HG02759 (cell line): ENCODE data around the gene ESRP2.

Source experiments
- ATAC-seq: cut with Tn5 transposase; IDR thresholded peaks from one replicate; pipeline ENCODE4 v1.9.1; 2021; ENCODE audit warnings: mild to moderate bottlenecking, moderate library complexity; ENCODE audit not compliant: unreplicated experiment

The ESRP2 gene

DNA sequence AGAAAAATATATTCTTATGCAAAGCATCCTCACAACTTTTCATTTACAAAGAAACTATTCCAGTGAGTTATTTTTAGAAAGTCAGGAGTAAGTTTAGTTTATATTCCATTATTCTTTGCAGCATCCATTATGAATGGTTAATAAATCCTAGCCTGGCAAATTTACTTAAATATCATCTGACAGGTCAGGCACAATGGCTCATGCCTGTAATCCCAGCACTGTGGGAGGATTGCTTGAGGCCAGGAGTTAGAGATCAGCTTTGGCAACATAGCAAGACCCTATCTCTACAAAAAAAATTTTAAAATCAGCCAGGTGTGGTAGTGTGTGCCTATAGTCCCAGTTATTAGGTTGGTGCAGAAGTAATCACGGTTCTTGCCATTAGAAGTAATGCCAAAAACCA, 12.9 kb downstream of the ESRP2 start:
- no peak for ATAC-seq

DNA sequence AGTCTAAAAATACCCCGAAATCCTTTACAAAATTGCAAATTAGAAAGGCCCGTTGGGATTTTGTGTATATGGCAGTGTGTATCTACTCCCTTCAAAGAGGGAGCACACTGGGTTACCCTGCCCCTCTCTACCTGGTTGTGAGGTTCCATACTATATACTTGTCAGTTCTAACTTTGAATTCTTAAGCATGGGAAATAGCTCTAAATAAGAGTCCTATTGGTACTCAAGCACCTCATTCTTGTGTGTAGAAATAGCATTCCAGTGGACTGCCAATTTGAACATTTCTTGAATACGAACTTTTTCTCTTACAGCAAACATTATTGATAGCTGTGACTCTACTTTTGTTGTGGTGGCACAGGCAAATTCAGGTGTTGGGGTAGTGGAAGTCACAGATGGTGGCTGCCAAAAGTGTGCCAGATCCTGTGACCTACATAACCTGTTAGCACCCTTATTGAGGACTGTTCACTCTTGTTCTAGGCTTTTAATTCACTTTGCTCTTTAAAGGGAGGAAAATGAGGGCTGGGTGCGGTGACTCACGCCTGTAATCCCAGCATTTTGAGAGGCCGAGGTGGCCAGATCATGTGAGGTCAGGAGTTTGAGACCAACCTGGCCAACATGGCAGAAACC, 16.1 kb downstream of the ESRP2 start:
- no peak for ATAC-seq

DNA sequence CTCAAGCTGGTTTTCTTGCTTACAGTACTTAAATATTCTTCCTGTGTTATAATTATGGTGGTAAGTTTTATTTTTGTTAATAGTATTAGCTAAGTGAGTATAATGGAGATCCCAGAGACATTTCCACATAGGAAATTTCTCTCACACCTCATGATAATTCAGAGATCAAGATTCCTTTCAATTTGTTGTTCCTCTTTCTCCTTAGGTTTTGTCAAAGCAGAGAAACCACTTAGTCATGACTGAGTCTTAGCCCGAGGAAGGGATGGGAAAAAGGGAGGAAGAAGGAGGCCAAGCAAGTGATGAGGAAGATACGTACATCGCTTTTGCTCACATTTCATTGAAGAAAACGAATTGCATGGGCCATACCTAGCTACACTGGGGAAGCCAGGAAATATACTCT, 18.4 kb downstream of the ESRP2 start:
- ATAC-seq = no peak

DNA sequence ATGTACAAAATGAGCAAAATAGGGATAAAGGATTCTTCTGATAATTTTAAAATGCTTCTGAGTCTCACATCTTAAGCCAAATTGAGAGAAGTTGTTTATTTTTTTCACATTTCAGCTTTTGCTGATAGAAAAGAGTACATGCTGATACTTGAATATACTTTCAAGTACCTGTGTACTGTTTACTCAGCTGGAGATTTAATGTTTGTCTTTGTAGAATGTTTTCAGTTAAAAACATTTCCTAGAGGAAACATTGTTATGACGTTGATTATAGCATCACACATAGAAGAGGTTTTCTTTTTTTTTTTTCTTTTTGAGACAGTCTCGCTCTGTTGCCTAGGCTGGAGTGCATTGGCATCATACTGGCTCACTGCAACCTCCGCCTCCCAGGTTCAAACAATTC, 19.7 kb downstream of the ESRP2 start:
- no peak for ATAC-seq

DNA sequence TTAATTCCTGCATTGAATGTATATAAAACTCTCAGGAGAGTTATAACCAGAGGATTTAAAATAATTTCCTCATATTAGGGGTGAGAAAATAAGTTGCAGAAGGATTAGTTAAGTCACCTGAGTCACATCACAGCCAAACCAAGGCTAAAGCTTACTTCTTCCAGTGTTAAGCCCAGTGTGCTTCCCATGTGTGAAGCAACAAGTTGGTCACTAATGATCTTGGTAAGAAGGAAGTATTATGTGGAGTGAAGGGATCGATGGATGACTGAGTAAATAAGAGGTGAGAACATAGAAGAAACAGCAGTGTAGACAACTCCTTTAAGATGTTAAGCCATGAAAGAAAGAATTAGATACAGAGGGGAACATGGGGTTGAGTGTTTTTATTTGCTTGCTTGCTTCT, 20.6 kb downstream of the ESRP2 start:
- ATAC-seq = no peak

DNA sequence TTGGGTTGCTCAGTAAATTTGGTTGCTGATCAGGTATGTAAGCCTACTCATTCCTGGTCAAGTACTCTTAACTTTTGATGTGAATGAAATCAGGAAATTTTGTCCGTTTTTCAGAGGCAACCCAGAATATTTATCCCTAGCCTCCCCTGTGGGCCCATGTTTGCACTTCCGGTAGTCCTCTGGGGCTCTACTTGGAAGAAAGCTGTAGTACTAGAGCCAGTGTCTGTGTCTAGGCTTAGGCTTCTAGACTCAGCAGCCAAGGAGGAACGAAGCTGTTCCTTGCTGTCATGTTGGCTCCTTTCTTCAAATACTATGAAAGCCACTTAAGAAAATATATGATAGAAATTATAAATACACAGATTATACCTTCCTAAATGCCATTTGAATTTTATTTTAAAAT, 21.2 kb downstream of the ESRP2 start:
- no peak for ATAC-seq

DNA sequence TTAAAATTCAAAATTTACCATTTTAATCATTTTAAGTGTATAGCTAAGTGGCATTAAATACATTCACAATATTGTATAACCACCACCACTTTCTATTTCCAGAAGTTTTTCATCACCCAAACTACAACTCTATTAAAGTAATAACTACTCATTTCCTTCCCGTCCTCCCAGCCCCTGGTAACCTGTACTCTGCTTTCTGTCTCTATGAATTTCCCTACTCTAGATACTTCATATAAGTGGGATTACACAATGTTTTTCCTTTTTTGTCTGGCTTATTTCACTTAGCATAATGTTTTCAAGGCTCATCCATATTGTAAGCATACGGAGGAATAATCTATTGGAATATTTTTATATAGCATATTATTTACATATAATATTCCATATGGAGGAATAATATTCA, 29.7 kb downstream of the ESRP2 start:
- no peak for ATAC-seq

DNA sequence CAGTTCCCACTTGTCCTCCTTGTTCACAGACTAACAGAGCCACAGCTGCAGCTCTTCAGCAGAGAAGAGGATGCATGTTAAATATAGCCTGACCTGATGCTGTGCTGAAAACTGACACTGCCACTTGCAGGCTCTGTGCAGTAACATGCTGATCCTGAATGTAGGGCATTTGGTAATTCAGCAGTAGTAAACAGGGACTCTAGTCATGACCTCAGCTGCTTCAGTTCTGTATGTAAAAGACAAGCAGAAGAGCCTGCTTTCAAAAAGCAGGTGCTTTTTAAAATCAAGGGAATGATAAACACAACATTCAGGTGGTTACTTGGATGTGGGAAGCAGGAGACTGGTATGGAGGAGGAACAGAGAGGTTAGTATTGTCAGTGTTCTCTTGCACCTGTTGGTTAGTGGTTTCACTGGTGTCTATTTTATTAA, 33.8 kb downstream of the ESRP2 start:
- ATAC-seq = no peak

DNA sequence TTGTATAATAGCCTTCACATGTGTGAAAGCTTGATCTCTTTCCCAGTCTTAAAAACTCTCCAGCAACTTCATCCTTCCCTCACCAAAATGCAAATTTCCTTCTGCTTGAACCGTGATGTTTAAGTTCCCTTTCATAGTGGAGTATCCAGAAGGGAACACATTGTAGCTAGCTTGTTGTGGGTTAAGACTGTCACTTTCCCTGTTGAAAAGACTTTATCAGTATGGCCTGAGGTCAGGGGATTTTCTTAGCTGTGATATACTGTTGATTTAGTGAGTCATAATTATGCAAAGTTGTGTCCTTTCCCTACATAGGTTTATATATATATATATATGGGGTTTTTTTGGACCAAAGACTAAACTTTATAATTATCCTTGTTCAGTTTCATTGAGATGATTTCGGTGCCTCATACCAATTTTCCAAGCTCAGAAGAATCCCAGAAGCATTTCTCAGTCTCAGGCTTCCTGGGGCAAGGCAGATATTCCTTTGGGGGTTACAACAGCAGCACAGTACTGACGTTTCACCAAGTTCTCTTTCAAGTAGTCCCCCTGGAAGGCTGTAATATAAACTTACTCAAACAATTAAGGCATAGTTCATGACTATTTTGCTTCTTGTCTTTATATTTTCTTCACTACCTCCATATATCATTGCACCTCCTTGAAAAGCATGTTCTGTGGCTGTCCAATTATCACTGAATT, 35.7 kb downstream of the ESRP2 start:
- ATAC-seq = no peak

DNA sequence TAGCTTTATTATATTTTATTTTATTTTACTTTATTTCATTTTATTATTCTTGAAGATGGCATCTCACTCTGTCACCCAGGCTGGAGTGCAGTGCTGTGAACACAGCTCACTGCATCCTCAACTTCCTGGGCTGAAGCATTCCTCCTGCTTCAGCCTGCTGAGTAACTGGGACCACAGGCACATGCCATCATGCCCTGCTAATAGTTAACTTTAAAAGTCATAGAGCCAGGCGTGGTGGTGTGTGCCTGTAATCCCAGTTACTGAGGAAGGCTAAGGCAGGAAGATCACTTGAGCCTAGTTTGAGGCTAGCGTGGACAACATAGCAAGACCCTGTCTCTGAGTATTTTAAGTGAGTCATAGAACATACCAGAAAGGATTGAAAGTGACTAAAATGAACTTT, 38.7 kb downstream of the ESRP2 start:
- no peak for ATAC-seq

DNA sequence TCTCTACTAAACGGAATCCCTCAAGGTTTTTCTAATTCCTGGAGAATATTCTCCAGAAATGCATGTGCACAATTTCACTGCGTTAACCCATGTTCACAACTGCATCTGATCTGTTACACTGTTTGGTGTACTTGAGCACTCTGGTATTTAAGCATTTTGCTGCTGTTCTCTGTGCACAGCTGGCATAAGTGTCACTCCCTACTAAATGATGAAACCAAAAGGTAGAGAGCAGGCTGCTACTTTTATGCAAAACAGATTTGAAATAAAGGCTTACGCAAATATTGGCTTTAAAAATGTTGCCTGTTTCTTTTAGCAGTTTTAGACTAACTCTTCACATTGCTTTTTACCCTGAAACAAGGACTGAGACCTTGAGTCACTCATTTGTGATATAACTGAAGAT, 41.7 kb downstream of the ESRP2 start:
- ATAC-seq = no peak

DNA sequence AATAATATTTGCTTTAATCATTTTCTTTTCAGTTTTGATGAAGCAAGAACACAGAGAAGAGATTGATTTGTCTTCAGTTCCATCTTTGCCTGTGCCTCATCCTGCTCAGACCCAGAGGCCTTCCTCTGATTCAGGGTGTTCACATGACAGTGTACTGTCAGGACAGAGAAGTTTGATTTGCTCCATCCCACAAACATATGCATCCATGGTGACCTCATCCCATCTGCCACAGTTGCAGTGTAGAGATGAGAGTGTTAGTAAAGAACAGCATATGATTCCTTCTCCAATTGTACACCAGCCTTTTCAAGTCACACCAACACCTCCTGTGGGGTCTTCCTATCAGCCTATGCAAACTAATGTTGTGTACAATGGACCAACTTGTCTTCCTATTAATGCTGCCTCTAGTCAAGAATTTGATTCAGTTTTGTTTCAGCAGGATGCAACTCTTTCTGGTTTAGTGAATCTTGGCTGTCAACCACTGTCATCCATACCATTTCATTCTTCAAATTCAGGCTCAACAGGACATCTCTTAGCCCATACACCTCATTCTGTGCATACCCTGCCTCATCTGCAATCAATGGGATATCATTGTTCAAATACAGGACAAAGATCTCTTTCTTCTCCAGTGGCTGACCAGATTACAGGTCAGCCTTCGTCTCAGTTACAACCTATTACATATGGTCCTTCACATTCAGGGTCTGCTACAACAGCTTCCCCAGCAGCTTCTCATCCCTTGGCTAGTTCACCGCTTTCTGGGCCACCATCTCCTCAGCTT, 45.0 kb downstream of the ESRP2 start:
- ATAC-seq = no peak

DNA sequence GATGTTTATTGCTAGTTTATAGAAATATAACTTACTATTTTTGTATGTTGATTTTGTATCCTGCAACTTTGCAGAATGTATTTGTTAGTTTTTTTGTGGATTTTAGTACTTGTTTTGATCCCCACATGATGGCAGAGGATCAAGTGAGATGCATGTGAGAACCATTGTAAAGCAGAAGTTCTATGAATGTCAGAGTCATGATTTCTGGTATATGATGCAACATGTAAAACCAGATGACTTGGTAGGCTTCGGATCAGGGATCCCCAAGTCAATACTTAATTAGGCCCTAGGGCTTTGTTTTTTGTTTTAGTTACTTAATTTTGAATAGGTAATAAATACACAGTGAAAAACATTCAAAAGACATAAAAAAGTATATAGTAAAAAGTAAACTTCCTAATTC, 45.8 kb downstream of the ESRP2 start:
- no peak for ATAC-seq

DNA sequence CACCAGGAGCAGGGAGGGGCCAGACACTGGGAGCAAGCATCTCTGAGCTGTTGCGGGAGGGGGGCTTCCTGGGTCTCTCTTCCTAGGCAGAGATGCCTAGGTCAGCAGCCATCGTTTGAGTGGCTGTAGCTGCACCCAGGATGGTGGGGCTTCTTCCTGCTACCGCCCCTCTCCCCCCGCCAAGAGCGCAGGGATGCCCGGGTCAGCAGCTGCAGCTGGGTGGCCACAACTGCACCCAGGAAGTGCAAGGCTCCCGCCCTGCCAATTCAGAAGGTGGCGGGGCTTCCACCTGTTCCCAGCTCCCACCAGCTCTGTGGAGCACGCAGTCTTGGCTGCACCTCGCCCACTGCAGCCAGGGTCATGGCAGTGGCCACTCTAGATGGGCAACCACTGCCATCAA, 47.8 kb downstream of the ESRP2 start:
- ATAC-seq = no peak

DNA sequence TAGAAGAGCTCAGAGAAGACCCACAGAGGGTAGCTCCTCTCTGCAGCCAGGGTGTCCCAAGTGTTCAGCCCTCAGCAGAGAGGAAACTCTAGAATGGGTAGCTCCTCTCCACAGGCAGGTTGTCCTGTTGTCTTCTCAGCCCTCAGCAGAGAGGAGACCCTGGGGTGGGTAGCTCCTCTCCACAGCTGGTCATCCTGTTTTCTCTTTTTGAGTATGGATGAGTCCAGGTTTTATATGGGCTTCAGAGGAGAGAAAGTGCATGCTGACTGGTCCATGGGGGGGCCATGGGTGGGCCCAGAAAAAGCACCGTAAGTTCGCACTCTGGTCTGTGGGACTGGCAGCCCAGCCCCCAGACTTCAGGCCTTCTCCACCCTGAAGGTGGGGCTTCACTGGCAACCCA, 48.4 kb downstream of the ESRP2 start:
- ATAC-seq = no peak

DNA sequence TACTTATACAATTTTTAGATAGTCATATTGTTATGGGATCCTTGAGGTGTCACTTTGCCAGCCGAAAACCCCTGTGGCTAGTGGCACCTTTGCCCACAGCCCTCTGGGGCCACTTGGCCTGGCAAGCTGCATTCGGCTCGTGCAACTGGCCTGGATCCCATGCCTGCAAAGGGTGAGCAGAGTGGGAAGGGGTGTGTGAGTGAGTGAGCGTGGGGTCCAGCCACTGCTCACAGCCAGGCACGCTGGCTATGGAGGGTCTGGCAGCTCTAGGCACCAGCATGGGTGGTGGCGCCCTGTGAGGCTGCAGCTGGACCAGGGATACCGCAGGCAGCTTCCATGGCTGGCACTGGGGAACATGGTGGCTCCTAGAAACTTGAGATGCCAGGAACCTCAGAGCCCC, 49.0 kb downstream of the ESRP2 start:
- no peak for ATAC-seq

DNA sequence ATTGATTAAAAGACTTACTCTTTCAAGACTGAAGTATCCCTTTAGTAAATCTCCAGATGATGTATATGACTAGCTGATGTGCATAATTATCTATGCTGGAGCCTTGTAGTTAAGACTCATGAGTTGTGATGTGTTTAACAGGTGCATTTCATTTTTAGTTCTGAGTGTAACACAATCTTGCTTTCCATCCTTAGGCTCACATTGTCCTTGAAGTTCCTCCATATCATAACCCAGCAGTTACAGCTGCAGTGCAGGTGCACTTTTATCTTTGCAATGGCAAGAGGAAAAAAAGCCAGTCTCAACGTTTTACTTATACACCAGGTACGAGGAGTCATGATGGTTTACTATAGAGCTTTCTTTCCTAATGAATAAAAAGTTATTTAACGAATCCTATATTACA, 52.9 kb downstream of the ESRP2 start:
- ATAC-seq = no peak

DNA sequence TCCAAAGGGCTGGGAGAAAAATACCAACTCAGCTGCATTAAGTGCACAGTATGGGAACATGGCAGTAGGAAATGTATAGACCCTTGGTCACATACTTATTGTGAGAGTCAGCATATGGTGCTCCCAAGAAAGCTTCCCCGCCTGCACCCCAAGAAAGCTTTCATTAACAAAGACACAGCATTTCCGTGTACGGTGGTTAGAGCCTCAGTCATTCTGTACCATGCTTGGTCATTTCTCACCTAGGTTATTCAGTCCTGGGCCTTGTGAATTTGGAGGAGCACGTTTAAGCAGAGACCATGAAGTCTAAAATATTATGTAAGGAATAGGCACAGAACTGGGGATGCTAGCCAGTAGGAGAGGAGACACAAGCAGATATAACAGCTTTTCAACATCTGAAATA, 56.1 kb downstream of the ESRP2 start:
- ATAC-seq = no peak

DNA sequence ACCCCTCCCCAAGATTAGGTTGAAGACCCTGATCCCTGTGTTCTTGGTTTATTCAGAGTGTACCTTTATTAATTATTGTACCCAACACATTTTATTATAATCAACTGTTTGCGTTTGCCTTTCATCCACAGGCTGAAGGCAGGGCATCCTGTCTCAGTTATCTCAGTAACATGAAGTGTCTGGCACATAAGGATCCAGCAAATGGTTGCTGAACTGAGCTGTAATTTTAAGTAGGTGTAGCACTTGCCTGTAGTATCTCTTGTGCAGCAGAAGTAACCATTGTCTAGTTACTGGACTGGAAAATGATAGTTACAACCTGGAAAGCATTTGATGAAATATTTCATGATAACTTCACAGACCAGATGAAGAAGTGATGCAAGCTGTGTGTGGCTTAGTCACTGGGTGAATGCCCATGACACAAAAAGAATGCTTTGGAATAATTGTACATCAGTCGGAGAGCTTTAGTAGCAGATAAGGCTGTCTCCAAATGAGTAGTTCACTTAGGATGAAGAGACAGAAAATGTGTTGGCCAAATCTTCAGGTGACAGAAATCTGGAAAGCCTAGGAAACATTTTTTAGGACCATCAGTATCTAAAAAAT, 56.6 kb downstream of the ESRP2 start:
- no peak for ATAC-seq
